GM23248 (cell line): ENCODE results near the gene N4BP2. TPM values are rescaled to one million over a fixed set of nuclear protein-coding genes. Genes with fewer than 3 reads are reported as not detected.

Experiments
- DNase-seq: peaks from one replicate; pipeline ENCODE4 v3.0.0-alpha.2; 2015
- H2AFZ ChIP-seq: fragments of 200-600 bp; sonication (generic); 2 replicates; pipeline ENCODE4 v1.6.1; 2016; ENCODE audit warnings: antibody characterized with exemption
- H3F3A ChIP-seq: fragments of 200-600 bp; sonication (generic); 2 replicates; pipeline ENCODE4 v1.6.1; 2016; ENCODE audit warnings: mild to moderate bottlenecking, antibody characterized with exemption, mixed run types; ENCODE audit not compliant: insufficient read depth
- H3K27ac ChIP-seq: fragments of 200-600 bp; sonication (generic); 2 replicates; pipeline ENCODE4 v1.5.1; 2016; ENCODE audit warnings: mild to moderate bottlenecking
- H3K27me3 ChIP-seq: fragments of 200-600 bp; sonication (generic); replicated peaks from 2 replicates; pipeline ENCODE4 v1.6.1; 2016; ENCODE audit warnings: mild to moderate bottlenecking; ENCODE audit not compliant: insufficient read depth
- H3K36me3 ChIP-seq: fragments of 200-600 bp; sonication (generic); 2 replicates; pipeline ENCODE4 v1.6.1; 2016; ENCODE audit warnings: low read depth, mild to moderate bottlenecking
- H3K4me1 ChIP-seq: fragments of 200-600 bp; sonication (generic); 2 replicates; pipeline ENCODE4 v1.6.1; 2016; ENCODE audit warnings: mild to moderate bottlenecking; ENCODE audit not compliant: insufficient read depth
- H3K4me2 ChIP-seq: fragments of 200-600 bp; sonication (generic); one replicate; pipeline ENCODE4 v1.6.1; 2016; ENCODE audit warnings: mild to moderate bottlenecking; ENCODE audit not compliant: unreplicated experiment
- H3K4me3 ChIP-seq: fragments of 200-600 bp; sonication (generic); 2 replicates; pipeline ENCODE4 v1.5.1; 2016; ENCODE audit warnings: mild to moderate bottlenecking
- H3K79me2 ChIP-seq: fragments of 200-600 bp; sonication (generic); 2 replicates; pipeline ENCODE4 v1.6.1; 2016; ENCODE audit warnings: mild to moderate bottlenecking; ENCODE audit not compliant: insufficient read depth
- H3K9ac ChIP-seq: fragments of 200-600 bp; sonication (generic); 2 replicates; pipeline ENCODE4 v1.6.1; 2016; ENCODE audit warnings: mild to moderate bottlenecking
- H3K9me2 ChIP-seq: fragments of 200-600 bp; sonication (generic); 2 replicates; pipeline ENCODE4 v1.6.1; 2016; ENCODE audit warnings: mixed run types, mild to moderate bottlenecking, moderate library complexity; ENCODE audit not compliant: insufficient read depth
- H3K9me3 ChIP-seq: fragments of 200-600 bp; sonication (generic); one replicate; pipeline ENCODE4 v1.6.1; 2017; ENCODE audit warnings: low read depth
- H4K20me1 ChIP-seq: fragments of 200-600 bp; sonication (generic); 2 replicates; pipeline ENCODE4 v1.6.0; 2016; ENCODE audit not compliant: insufficient read depth
- EZH2 ChIP-seq: fragments of 200-600 bp; sonication (generic); IDR thresholded peaks from 2 replicates; pipeline ENCODE4 v1.6.1; 2018; ENCODE audit warnings: antibody characterized with exemption, mild to moderate bottlenecking; ENCODE audit not compliant: insufficient read depth, poor library complexity, severe bottlenecking
- EZH2phosphoT487 ChIP-seq: fragments of 200-600 bp; sonication (generic); IDR thresholded peaks from 2 replicates; pipeline ENCODE4 v1.6.1; 2018; ENCODE audit warnings: antibody characterized with exemption, moderate library complexity, mild to moderate bottlenecking, low read depth; ENCODE audit not compliant: insufficient read depth
- WGBS, 2 experiments: methylation state at CpG; one replicate each; pipeline ENCODE4 v1.1.6; 2015 to 2017; ENCODE audit warnings: low lambda C conversion rate in 2 of 2, low coverage in 1 of 2; ENCODE audit errors: missing lambda C conversion rate in 2 of 2; 5-methylcytosine and 5-hydroxymethylcytosine counted together
- in situ Hi-C: fragments of 300-500 bp; cut with MboI; formaldehyde crosslinking; loops from 2 replicates; pipeline ENCODE4 v1.15.0; 2020
- polyA plus RNA-seq: library from polyadenylated mRNA; unstranded; fragments of >200 nt; fragmentation: Nextera tagmentation; extraction: Ambion mirVana; gene quantifications from 2 replicates; pipeline ENCODE4 v1.2.1, GENCODE V29; 2016
- total RNA-seq: library from RNA; depleted of rRNA; stranded (reverse); fragments of >200 nt; shearing (Covaris generic); gene quantifications from 2 replicates; pipeline ENCODE4 v1.2.3, GENCODE V29; 2014

The N4BP2 gene
- total and polyA plus RNA-seq, 2 experiments from 2014 or later: 3.2 to 3.7 TPM

DNA sequence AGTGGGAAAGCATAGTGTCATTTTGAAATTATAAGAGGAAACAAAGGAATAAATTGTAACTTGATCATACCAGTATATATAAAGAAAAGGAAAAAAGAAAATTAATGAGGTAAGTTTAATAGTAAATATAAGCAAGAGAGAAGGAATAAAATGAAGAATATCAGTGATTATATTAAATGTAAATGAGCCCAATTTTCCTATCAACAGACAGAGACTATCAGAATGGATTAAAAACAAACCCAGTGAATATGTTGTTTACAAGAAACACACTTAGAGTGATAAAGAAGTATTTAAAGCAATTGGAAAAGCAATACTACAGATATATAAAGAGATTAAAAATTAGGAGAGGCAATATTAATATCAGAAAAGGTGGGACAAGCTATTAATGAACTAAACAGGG lies 111.4 kb downstream of the N4BP2 start:
- Histone ChIP-seq H3K4me3 (no peak overlapping the region), H3K9me3 (no peaks in the 10 kb centered on the region), H3F3A (no peaks in the 10 kb centered on the region), H3K27ac (no peak overlapping the region), H3K9ac (no peak overlapping the region), H3K27me3 (no peaks in the 10 kb centered on the region), H3K9me2 (no peaks in the 10 kb centered on the region), H3K36me3 (no peaks in the 10 kb centered on the region), H3K4me2 (no peak overlapping the region), H3K4me1 (no peaks in the 10 kb centered on the region), H4K20me1 (no peaks in the 10 kb centered on the region), H3K79me2 (no peaks in the 10 kb centered on the region), H2AFZ (no peak overlapping the region)
- in situ Hi-C loops: loop anchor here (25.0 kb wide), 1 partner anchor 544 kb away; no protein-coding TSS in a partner anchor
- no peak for DNase-seq
- TF ChIP-seq EZH2phosphoT487: no peak
- no peak for TF ChIP-seq EZH2

DNA sequence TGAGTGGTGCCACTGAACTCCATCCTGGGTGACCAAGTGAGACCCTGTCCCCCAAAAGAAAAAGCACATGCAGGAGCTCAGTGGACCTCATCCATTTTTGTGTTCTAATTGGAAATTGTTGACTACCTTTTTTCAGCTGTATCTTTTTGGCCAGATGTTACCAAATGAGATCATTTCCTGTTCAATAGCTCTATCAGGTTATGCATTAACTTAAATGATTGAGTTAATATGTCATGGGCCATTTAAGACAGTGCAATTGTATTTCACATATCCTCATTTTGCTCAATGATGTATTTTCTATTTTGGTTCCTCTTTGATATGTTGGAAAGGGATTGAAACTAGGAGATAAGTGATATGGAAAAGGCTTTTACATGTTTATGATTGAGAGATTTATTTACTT lies 113.9 kb downstream of the N4BP2 start:
- H3K79me2 ChIP-seq: no peaks in the 10 kb centered on the region
- no peaks in the 10 kb centered on the region for H4K20me1 ChIP-seq
- H3K4me2 ChIP-seq: no peak overlapping the region
- H3K9ac ChIP-seq: no peak overlapping the region
- H2AFZ ChIP-seq: no peak overlapping the region
- H3K4me3 ChIP-seq: no peak overlapping the region
- TF ChIP-seq EZH2 (no peak), EZH2phosphoT487 (no peak)
- H3K27me3 ChIP-seq: no peaks in the 10 kb centered on the region
- no peaks in the 10 kb centered on the region for H3F3A ChIP-seq
- in situ Hi-C loops: loop anchor here (25.0 kb wide), 1 partner anchor 542 kb away; no protein-coding TSS in a partner anchor
- H3K4me1 ChIP-seq: no peaks in the 10 kb centered on the region
- no peaks in the 10 kb centered on the region for H3K9me3 ChIP-seq
- no peaks in the 10 kb centered on the region for H3K36me3 ChIP-seq
- no peak for DNase-seq
- no peak overlapping the region for H3K27ac ChIP-seq
- no peaks in the 10 kb centered on the region for H3K9me2 ChIP-seq

DNA sequence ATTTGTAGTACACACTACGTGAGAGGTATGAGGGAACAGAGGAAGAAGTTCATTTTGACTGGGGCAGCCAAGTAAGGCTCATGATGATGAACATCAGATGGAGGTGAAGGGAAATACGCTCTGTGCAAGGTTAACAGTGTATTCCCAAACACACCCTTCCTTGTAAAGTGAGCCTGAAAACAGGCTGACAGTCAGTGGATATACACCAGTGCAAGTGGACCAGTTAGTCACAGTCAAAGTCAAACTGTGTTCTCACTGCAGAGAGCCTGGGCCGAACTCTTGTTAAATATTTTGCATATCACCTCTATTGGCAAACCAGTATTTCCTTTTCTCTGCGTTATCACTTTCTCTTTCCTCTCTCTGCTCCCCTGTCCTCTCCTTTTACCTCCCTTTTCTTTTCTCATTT lies 116.8 kb downstream of the N4BP2 start:
- DNase-seq: no peak
- Histone ChIP-seq H3K9me2 (no peaks in the 10 kb centered on the region), H3K36me3 (no peaks in the 10 kb centered on the region), H3K27me3 (no peaks in the 10 kb centered on the region), H3K79me2 (no peaks in the 10 kb centered on the region), H3K9me3 (no peaks in the 10 kb centered on the region), H3K9ac (no peak overlapping the region), H3F3A (no peaks in the 10 kb centered on the region), H2AFZ (no peak overlapping the region), H3K4me3 (no peak overlapping the region), H3K4me2 (no peak overlapping the region), H4K20me1 (no peaks in the 10 kb centered on the region), H3K4me1 (no peaks in the 10 kb centered on the region), H3K27ac (no peak overlapping the region)
- TF ChIP-seq EZH2phosphoT487 (no peak), EZH2 (no peak)
- 68 to 71% methylated on average over 4 of the region's 4 CpGs for WGBS, 2 experiments
- in situ Hi-C loops: loop anchor here (25.0 kb wide), 1 partner anchor 539 kb away; no protein-coding TSS in a partner anchor

DNA sequence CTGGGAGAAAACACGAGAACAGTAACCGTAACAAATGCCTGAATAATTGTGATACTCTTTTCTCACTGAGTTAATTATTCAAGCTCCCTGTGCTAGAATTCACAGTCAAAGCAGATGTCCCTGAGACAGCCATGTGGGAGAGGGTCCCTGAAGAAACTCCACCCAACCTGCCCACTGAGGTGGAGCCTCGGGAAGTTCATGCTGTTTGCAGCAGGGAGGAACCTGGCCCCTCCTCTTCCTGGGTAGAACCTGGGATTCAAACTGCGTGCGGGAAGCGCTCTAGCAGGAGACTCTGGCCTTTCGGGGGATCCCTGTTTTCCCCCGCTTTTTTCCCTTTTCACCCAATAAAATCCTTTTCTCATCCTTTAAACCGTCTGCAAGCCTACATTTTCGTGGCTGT lies 120.0 kb downstream of the N4BP2 start:
- 0 out of 2 replicates have a peak, but pooled peaks cover 7% of the 10 kb centered on the region for H3F3A ChIP-seq
- no peak overlapping the region for H3K9ac ChIP-seq
- DNase-seq: no peak
- peak overlapping the region; percentile 28; the same call in 1 of the 2 replicates for H2AFZ ChIP-seq
- no peaks in the 10 kb centered on the region for H3K27me3 ChIP-seq
- no peaks in the 10 kb centered on the region for H3K36me3 ChIP-seq
- no peaks in the 10 kb centered on the region for H3K9me2 ChIP-seq
- TF ChIP-seq EZH2phosphoT487: no peak
- no peak for TF ChIP-seq EZH2
- no peak overlapping the region for H3K27ac ChIP-seq
- in situ Hi-C loops: no loop called here
- H3K4me3 ChIP-seq: no peak overlapping the region
- H3K4me1 ChIP-seq: peaks cover 11% of the 10 kb centered on the region
- WGBS, 2 experiments: 76 to 80% methylated on average over 10 of the region's 10 CpGs
- H4K20me1 ChIP-seq: no peaks in the 10 kb centered on the region
- no peak overlapping the region for H3K4me2 ChIP-seq
- H3K9me3 ChIP-seq: no peaks in the 10 kb centered on the region
- H3K79me2 ChIP-seq: no peaks in the 10 kb centered on the region

DNA sequence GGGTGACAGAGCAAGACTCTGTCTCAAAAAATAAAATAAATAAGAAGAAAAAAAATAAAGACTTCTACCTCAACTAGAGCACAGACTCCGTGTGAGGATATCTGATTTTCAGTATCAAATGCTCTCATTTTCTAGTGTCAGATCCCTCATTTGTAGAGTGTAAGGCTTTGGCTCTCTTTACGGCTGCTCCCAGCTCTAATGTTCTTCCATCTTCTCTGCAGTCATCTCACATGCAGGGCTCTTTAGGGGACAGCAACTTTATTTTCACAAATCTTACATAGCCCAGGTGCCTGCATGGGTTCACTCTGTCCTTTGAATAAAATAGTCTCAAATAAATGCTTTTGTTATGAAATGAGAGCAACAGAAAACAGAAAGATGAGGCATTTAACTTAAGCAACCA lies 120.9 kb downstream of the N4BP2 start:
- no peaks in the 10 kb centered on the region for H3K79me2 ChIP-seq
- no peak overlapping the region for H3K4me3 ChIP-seq
- H3K27ac ChIP-seq: no peak overlapping the region
- 85 to 86% methylated on average over 2 of the region's 2 CpGs for WGBS, 2 experiments
- H3K27me3 ChIP-seq: no peaks in the 10 kb centered on the region
- no peak overlapping the region for H3K9ac ChIP-seq
- H3K9me2 ChIP-seq: no peaks in the 10 kb centered on the region
- no peak for DNase-seq
- H3K4me2 ChIP-seq: no peak overlapping the region
- H2AFZ ChIP-seq: no peak overlapping the region
- H4K20me1 ChIP-seq: no peaks in the 10 kb centered on the region
- 0 out of 2 replicates have a peak, but pooled peaks cover 7% of the 10 kb centered on the region for H3F3A ChIP-seq
- H3K9me3 ChIP-seq: no peaks in the 10 kb centered on the region
- no peaks in the 10 kb centered on the region for H3K36me3 ChIP-seq
- TF ChIP-seq EZH2phosphoT487 (no peak), EZH2 (no peak)
- H3K4me1 ChIP-seq: peaks cover 11% of the 10 kb centered on the region
- in situ Hi-C loops: no loop called here
